NCI-H510A treated with DMSO at 0.1 percent for 48 hours (cell line): Measurements from ENCODE around the gene COX6B2.
A peak's percentile ranks its signal among the peaks of the same experiment; 100 is the strongest.
"Not testable (repeated sequence)": the region's sequence is repeated elsewhere in the genome, so short reads cannot be mapped to it uniquely, and the experiment has no call there.

Source experiments
- DNase-seq: peaks from one replicate; lab custom pipeline; 2025; lab: John Stamatoyannopoulos, UW

The COX6B2 gene

DNA sequence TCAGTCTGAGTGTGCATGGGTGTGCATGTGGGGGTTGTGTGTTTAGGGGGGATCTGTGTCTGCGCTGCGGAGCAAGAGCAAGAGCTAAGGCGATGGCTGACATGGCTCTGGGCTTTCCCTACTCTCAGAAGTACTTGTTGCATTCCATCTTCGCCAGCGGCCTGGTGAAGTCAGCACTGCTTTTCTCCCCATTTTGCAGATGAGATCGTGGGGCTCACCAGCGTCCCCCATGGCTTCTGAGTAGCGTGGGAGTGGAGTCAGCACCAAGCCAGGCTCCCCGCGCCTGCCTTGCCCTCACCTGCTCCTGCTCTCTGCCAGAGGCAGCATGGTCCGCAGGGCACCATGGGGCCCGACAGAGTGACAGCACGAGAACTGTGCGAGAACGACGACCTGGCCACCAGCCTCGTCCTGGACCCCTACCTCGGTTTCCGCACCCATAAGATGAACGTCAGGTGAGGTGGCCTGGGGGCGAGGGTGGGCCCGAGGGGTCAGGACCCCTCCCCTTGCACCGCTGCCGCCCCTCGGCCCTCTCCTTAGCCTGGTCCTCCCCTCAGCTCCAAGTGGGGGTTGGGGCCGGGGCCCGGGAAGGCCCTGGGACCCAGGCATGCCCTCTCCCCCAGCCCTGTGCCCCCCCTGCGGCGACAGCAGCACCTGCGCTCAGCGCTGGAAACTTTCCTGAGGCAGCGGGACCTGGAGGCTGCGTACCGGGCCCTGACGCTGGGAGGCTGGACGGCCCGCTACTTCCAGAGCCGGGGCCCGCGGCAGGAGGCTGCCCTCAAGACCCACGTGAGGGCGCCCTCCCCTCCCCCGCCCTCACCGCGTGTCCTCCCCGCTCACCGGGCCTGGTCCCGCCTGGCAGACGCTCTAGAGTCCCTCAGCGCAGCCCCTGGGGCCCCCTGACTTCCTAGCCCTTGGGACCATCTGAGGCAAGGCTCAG lies 12.7 kb downstream of the COX6B2 start:
- no peak for DNase-seq

DNA sequence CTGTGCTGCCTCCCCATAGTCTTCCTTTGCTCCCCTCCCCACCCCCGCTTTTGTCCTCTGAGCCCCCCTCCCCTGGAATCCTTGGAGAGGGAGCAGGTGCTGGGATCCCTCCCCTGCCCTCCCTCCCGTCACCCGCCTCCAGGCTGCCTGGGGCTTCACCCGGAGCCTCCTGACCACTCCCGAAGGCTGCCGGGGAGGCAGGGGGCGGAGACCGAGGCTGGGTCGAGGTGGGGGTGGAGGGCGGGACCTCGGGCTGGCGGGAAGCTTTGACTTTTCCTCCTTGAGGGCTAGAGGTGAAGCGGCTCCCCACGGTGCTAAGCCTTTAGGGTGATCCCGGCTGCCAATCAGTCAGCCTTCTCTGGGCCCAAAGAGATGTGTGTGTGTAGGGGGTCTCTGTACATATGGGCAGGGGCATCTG lies 13.3 kb downstream of the COX6B2 start:
- DNase-seq: peak; percentile 77

DNA sequence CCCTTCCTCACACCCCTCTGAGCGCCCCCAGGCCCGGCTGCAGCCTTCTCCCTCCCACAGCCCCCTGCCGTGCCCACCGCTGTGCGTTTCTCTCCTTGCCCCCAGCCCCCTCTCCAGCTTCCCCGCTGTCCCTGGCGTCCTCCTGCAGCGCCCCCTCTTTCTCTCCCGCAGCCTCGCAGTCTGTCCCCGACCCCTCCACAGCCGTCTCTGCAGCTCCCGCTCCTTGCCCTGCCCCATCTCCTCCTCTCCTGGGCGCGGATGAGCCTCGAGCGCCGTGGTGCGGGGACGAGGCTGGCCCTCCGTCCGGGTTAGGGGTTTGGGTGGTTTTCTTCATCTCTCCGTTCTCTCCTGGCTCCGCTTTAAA lies 13.8 kb downstream of the COX6B2 start:
- peak; percentile 77 for DNase-seq

DNA sequence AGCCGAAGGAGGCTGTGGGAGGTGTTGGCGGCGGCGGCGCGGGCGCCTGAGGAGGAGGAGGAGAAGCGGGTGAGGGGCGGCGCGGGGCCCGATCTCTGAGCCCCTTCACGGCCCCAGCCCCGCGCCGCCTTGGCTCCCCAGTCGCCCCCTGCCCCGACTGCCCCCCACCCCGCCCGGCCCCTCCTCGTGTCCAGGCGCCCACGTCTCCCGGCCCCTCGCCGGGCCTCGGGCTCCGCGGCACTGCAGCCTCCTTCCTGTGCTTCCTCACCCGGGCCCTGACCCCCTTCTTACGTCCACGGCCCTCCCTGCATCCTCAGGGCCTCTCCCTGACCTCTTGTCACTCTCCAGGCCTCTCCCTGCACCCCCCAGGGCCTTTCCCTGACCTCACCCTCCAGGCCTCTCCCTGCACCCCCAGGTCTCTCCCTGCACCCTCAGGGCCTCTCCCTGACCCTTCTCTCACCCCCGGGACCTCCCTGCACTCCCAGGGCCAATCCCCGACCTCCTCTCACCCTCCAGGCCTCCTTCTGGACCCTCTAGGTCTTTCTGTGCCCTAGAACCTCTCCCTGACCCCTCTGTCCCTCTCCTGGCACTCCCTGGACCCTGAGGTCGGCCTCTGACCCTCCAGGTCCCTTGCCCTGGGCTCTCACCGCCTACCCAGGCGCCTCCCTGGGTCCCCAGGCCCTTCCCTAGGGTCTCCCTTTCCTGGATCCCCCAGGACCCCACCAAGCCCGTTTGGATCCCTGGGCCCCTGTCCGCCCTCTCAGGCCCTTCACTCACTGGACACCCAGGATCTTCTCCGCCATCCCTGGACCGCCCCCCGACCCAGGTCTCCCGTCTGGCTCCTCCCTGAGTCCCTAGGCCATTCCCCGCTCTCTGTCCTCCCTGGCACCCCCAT lies 14.4 kb downstream of the COX6B2 start:
- DNase-seq: no peak

DNA sequence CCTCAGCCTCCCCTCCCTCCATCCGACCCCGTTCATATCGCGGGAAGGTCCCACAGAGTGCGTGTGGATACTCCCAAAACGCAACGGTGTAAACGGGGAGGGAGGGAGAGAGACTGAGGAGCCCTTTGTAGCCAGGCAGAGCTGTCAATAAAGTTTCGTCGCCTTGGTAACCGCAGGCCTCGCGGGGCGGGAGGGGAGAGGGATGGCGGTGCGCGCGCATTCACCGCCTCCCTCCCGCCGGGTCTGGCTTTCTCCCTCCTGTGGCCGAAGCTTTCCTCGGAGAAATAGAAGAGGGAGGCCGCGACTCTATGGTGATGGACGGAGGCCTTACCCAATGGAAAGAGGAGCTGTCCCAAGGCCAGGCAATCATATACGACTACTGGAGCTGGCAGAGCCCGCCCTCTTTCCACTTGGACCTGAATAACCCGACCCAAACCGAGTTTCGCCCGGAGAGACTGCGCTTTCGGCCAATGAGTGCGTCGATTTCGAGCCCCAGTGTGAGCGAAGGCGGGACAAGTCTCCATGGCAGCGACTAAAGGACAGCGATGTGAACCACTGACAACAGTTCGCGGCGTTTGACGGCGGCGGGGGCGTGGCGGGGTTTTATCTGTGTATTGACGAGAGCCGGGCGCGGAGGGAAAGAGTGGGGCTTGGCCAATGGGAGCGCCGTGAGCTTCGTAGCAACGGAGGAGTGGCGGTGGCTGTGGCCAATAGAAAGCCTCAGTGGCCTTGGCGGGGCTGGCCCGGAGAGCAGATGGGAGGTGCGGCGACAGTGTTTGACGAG lies 15.2 kb downstream of the COX6B2 start, which contains the start of gene KMT5C:
Gene KMT5C (plus strand): TSS at position 772 of the 784 bp plus-strand sequence. CDS start 2,061 bp downstream, outside the sequence.
- peak; percentile 99 for DNase-seq

DNA sequence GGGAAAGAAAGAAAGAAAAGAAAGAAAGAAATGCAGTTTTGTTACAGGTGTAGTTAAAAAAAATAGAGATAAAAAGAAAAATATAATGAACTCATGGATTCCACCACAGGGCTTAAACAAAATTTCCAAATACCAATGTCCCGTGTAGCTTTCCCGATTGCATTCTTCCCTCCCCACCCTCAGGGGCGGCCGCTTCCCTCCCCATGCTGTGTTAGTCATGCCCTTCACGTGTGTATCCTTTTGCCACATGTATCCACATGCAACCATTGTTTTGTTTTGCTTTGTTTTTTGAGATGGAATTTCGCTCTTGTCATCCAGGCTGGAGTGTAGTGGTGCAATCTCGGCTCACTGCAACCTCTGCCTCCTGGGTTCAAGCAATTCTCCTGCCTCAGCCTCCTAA lies 18.4 kb downstream of the COX6B2 start:
- no peak for DNase-seq

DNA sequence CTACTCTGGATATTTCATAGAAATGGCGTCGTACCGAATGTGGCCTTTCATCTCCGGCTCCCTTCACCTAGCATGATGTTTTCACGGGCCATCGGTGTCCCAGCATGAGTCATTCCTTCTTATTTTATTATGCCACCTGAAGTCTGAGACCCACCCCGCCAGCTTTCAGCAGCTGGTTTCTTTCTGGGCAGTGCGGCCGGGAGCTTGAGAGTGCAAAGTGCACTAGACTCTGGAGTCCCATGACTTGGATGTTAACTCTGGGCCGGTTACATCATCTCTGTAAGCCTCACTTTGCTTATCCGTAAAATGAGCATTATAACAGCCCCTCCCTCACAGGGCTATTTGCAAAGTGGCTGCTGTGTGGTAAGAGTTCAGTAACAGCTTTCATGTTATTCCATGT lies 20.6 kb downstream of the COX6B2 start:
- DNase-seq: no peak

DNA sequence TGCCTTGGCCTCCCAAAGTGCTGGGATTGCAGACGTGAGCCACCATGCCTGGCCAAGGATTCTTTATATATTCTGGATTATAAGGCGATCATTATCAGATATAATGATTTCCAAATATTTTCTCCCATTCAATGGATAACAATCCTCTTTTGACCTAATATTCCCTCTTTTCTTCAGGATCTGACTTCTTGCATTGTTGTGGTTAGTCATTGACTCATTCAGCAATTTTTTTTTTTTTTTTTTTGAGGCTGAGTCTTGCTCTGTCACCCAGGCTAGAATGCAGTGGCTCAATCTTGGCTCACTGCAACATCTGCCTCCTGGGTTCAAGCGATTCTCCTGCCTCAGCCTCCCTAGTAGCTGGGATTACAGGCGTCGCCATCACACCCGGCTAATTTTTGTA lies 24.7 kb downstream of the COX6B2 start:
- DNase-seq: not testable (repeated sequence)

DNA sequence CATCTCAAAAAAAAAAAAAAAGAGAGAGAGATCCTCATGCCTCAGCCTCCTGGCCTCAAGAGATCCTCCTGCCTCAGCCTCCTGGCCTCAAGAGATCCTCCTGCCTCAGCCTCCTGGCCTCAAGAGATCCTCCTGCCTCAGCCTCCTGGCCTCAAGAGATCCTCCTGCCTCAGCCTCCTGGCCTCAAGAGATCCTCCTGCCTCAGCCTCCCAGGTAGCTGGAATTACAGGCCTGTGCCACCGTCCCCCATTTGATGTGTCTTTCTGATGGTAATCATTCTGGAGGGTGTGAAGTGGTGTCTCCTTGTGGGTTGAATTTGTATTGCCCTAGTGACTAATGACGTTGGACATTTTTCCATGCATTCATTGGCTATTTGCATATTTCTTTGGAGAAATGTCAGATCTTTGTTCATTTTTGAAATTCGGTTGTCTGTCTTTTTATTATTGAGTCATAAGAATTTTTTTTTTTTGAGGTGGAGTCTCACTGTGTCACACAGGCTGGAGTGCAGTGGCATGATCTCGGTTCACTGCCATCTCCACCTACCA lies 25.7 kb downstream of the COX6B2 start:
- not testable (repeated sequence) for DNase-seq

DNA sequence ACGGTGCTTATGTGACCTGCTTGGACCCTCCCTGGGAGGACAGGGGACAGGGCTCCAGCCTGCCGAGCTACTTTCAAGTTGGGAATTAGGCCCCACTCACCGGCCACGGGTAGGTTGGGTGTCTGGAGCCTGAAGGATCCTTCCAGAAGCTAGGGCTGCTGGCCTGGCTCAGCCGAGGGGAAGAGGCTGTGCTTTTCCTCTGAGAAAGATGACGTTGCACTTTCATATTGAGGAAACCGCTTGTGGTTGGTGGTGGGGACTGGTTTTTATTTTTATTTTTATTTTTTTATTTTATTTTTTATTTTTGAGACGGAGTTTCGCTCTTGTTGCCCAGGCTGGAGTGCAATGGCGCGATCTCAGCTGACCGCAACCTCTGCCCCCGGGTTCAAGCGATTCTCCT lies 29.3 kb downstream of the COX6B2 start, which contains the start of gene TMEM150B:
Gene TMEM150B (minus strand): TSS at position 170 of the 400 bp plus-strand sequence. CDS start 4,305 bp downstream, outside the sequence.
- DNase-seq: no peak

DNA sequence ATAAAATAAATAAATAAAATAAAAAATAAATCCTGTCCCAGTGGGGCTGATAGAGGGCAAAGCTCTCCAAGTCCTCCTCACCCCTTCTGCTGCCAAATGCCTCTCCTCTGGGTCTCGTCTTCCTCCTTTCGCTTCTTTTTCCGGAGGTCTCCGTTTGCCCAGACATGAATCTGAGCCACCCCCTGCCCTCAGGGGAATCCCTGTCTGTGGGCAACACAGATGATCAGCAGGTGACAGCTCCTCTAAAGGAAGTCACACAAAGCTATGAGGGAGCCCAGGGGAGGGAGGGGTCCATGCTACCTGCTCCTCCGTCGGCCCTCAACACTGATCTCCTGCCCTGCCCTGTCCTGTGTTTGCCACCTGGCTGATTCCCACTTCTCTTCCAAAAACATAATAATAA lies 29.9 kb downstream of the COX6B2 start:
- DNase-seq: no peak

DNA sequence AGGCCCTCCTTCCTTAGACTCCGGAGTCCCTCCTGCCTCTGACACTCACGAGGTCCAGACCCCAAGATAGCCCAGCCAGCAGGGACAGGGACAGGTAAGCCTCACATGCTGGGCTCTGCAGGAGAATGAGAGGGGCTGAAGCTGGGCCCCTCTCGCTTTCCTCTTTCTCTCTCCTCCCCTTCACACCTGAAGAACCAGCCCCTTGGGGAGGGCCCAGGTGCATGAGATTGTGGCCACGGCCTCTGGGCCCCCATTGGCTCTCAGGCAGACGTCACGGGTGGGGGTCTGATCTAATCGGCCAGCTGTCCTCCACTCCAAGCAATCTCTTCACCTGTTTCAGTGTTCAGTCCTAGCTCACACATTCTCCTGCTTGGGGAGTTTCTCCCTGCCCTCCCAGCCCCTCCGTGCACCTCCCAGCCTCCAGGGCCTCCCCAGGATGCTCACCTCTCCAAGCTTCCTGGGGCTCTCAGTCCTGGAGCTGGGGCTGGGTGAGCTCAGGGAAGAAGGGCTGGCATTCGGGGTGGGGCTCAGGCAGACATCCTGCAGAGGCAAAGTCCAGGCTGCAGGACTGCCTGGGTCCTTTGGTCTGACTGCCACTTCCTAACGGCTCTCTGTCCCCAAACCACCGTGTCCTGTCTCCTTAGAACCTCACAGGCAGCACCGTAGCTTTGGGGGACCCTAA lies 32.2 kb downstream of the COX6B2 start:
- no peak for DNase-seq

DNA sequence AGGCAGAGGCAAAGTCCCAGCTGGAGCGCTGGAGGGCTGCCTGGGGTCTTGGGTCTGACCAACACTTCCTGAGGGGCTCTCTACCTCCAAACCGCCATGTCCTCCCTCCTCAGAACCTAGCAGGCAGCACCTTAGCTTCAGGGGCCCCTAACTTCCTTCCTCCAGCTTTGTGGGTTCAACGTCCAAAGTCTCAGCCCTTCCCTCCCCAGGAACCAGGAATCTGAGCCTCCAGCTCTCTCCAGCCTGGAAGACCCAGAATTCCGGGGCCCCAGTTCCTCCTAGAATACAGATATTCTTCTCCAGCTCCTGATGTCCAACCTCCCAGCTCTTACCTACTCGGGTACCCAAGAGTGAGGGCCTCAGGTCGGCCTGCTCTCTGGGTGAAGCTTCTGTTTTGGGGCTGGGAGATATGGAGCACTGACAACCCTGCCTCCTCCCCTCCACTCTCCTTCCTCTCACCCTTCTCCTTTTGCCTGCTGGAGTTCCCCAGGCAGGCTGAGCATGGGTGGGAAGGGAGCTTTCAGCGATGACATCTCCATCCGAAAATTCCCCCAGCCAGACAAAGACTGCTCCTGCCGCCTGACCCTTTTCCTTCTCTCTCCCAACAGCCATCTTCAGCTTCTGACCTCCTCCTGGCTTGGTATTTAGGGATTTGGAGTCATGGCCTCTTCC lies 32.9 kb downstream of the COX6B2 start:
- DNase-seq: no peak

DNA sequence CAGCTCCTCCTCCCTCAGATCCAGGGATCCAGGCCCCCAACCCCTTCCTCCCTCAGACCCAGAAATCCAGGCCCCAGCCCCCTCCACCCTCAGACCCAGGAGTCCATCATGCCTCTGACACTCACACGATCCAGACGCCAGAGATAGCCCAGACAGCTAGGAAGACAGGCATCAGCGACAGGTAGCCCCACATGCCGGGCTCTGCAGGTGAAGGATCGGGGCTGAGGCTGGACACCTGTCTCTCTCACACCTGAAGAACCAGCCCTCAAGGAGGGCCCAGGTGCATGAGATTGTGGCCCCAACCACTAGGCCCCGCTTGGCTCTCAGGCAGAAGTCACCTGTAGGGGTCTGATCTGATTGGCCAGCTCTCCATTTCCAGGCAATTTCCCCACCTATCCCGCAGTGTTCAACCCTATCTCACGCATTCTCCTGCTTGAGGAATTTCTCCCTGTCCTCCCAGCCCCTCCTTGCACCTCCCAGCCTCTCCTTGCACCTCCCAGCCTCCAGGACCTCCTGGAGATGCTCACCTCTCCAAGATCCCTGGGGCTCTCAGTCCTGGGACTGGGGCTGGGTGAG lies 33.6 kb downstream of the COX6B2 start:
- DNase-seq: no peak

DNA sequence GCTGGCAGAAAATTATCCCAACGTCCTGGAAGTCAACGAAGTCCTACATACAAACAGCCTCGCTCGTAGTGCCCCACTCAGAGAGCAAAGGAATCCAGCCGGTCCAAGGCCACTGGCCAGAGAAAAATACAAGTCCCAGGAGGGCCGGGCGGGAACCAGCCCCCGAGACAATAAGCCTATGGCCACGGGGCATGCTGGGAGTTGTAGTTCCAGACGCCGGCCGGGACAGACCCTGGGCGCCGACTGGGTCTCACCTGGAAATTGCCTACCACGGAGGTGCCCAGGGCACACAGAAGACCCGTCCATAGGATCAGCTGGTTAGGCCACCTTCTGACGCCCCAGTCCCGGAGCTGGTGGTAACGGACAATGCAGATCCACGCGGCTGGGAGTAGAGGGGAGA lies 34.7 kb downstream of the COX6B2 start:
- DNase-seq: peak; percentile 38

DNA sequence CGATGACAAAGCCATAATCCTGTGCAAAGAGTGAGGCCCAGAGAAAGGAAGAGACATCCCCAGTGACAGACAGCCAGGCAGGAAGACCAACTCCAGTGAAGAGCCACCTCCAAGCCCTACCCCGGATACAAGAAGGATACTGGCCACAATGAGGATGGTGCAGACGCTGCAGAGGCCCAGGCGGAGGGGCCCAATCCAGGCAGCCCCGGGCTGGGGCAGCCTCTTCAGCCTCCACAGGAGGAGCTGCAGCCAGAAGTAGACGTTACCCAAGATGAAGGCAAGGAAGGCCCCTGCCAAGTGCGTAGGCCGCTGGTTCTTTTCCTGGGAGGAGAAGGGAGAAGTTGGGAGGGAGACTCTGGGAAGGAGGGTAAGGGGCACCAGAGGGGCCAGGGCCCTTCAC lies 37.9 kb downstream of the COX6B2 start:
- no peak for DNase-seq

DNA sequence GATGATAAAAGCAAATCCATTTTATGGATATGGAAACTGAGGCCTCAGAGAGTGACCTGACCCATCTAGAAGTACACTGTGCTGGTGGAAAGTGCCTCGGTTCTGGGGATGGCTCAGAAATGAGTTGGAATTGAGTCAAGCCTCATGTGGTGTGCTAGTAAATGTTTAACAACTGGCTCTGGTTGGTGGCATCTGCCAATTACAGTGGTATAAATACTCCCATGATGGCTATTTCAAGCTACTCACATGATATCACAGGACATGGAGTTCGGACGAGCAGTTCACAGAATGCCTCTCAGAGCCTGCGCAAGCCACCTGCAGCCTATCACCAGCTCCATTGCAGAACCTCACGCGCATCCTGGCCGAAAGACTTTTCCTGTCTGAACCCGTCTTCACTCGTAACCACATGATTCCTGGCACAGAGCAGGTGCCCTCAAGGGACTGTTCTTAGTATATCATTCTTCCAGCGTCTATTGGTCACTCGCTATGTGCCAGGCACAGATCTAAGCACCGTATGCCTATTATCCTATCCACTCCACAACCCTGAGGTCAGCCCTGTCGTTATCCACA lies 38.5 kb downstream of the COX6B2 start:
- no peak for DNase-seq

DNA sequence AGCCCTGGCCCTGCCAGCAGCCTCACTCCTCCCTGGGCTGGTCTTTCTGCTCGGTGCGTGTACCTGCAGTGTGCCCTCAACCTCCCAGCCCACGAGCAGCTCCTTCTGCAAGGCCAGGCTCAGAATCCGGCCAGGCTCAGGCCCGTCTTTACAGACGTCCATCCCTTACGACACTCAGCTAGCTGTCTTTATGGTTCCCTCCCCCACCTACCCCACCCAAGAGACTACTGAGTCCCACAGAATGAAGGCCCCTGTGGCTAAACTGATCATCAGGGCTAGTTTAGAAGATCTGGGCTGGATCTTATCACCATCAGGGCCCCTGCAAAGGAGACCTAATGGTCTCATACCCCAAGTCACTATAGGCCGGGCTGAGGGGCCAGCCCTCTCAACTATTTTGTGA lies 40.1 kb downstream of the COX6B2 start:
- no peak for DNase-seq

DNA sequence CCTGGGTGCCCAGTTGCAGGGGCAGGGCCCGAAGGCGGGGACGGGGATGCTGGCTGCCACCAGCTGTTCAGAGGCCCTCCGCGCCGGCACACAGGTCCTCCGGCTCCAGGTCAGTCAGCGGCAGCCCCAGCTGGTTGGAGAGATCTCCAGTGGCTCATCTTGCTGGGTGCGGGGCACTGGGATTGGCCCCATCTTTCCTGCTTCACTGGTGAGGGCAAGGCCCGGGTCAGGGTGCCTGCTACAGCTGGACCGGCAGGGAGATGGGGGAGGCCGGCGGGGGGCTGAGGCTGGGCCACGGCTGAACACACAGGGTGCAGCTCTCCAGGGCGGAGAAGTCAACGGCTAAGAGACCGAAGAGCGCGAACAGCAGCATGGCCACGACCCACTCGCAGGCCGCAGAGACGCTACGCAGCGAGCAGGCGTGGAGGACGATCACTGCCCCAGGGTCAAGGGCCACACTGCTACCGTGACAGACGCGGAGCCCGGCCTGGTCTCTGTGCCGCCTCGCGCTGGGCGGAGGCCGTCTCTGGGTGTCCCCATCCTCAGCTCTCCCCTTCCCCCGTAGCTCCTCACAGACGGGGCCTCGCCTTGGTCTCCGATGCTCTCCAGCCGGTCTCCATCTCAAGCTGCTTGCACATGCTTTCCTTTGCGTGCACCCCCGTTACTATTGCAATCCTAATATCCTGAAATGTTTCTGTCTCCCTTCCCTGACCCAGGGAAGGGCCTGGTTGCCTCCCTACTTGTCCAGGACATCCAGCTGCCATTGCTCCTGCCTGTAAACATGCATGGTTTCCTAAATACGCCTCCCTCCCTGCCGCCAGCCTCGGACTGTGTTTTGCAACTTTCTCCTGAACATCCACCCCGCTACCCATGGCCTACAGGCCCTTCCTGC lies 41.7 kb downstream of the COX6B2 start:
- DNase-seq: no peak
